Stimulated activated CD8-positive, alpha-beta memory T cell treated with anti-CD3 and anti-CD28 coated beads, Interleukin-4, amount 100 ng/mL, for 4 hours (primary cell): ENCODE results near the gene GRID1.

Experiments used
- DNase-seq, 2 donors: peaks; one replicate each; pipeline ENCODE4 v3.0.0-alpha.2; 2020; ENCODE audit warnings: low read depth in 2 of 2, low spot score in 1 of 2

Gene GRID1

DNA sequence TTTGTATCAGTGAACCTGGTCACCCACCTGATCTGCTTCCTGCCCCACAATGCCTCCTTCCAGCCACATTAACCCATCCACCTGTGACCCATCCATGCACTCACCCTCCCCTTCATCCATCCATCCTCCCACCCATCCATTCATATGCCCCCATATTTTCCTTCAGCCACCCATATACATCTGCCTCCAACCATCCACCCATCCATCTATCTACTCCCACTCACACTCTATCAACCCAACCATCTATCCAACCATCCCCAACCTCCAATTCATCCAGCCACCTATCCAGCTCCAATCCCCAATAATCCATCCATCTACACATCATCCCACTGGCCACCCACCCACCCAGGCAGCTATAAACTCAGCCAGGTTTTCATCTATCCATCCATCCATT is 51.0 kb downstream of the GRID1 start:
- no peak for DNase-seq

DNA sequence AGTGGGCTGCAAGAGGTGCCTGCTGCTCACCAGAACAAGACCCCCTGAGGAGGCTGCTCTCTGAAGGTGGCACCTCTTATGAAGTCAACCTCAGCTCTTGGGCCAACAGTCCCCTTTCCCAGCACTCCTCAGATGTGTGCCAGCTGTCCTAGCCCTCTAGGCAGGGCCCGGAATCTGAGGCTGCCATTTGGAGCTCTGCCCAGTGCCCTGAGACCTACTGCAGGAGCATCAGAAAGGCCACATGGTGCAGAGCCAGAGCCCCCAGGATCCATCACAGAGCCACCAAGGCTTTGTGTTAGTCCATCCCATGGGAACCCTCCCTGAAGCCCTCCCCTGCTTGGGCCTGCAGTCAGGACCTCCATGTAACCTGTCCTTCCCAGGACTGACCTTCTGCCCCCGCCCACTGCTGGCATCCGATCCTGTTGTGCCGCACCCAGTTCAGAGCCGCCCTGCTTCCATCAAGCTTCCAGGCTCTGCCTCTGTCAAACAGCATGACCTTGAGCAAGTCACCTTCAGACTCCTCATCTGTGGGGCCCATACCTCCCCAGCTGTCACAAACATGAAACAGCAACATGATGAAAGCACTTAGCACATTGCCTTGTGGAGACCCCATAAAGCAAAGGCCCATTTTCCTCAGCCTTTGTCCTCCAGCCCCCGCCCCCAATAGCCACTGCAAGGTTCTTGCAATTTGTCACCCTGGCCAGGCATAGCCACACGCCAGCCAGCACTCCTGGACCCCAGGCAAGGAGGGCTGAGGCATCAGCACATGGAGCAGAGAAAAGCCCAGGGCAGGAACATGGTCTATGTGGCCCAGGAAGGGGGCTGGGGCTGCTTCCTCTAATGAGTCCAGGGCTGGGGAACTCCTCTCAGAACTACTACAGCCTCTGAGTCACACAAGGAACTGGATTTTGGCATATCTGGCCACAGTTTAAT is 51.7 kb downstream of the GRID1 start:
- DNase-seq: no peak

DNA sequence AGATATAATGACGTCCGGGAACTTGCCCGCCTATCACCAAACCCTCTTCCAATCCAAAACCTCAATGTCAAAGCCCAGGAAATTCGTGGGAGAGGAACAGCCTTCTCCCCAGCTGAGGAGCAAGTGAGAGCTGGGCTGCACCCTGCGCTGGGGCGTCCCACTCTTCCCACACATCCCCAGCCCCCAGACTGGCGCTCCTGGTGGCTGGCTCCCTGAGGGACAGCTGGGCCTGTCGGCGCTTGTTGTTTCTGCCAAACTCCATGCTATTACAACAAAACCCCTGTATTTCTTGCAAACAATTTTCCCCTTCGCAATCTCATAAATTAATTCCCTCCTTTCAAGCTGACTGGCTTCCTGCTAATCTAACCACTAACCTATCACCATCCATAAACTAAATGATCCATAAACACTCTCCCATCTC is 53.0 kb downstream of the GRID1 start:
- DNase-seq: no peak

- no peak for DNase-seq
Observed at GRCh38 chr10:86312701-86313270, 53.8 kb downstream of the GRID1 start.

DNA sequence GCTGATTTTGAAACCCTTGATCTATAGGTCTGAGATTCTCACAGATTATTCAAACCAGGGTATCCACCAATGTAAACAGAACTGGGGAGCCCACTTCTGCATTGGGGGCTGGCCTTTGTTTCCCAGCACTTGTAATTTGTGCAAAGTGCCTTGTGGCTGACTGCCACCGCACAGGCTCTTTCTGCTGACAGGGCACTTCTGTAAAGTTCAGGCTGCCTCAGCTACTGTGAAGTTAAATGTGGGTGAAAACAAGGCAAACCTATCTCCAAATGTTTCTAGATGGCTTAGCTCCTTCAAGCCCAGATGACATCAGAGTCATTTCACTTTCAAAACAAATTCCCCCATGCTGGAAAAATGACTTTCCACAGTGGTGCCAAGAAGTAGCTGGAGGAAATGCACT is 54.7 kb downstream of the GRID1 start:
- no peak for DNase-seq

- no peak for DNase-seq
Observed at GRCh38 chr10:86311190-86311589, 55.4 kb downstream of the GRID1 start.

DNA sequence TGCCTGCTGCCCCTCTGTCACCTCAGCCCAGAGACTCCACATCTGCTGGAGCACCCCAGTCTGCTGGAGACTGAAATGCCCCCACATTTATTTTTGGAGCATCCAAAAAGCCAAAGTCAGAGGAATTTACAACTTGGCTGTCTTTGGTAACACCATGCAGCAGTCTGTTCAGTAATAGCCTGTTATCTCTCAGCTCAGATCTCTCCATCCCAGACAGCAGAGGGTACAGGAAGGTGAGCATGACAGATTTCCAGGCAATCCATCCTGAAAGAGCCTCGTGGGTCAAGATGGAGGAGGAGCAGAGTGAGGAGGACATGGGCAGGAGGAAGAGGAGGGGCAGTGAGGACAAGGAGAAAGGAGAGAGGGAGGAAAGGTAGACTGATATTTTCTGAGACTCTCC is 55.9 kb downstream of the GRID1 start:
- DNase-seq: no peak

DNA sequence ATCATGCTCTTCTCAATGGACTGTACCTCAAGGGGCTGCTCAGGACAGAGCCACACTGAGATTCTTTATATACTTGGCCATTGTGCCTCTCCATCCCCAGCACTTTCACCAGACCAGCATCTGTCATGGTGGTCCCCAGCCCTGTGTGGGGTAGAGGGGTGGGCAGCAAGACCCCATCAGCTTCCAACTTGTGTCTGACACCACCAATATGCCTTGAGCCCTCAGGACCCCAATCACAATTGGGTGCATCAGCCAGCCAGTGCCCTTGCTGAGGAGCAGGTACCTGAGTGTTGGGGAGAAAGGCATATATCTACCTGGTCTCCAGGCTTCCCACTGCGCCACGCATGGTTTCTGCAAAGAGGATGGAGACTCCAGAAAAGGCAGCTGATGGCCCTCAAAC is 56.3 kb downstream of the GRID1 start:
- DNase-seq: no peak

- no peak for DNase-seq
Observed at GRCh38 chr10:86308056-86308455, 58.5 kb downstream of the GRID1 start.

DNA sequence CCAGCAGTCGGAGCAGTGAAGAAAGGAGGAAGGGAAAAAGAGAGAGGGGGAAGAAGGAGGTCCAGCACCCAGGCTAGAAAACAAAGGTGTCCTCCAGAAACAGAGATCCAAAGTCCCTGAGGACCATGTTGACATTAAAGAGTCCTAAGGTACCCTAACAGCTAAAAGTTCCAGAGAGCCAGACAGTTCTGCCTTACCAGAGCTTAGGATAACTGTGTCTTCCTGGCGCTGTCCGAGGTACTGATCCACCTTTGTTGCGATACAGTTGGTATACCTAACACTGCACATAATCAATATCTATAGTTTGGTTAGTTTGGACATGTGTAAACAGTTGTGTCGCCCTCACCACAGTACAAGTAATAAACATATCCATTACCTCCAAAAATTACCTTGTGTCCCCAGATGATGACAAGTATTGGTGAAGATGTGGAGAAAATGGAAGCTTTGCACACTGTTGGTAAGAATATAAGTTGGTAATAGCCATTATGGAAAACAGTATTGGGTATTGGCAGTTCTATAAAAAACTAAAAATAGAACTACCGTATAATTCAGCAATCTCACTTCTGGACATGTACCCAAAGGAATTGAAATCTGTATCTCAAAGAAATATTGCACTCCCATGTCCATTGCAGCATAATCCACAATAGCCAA is 59.8 kb downstream of the GRID1 start:
- no peak for DNase-seq

GRCh38 chr10:86305521-86305920 is 61.1 kb downstream of the GRID1 start:
- DNase-seq: no peak

DNA sequence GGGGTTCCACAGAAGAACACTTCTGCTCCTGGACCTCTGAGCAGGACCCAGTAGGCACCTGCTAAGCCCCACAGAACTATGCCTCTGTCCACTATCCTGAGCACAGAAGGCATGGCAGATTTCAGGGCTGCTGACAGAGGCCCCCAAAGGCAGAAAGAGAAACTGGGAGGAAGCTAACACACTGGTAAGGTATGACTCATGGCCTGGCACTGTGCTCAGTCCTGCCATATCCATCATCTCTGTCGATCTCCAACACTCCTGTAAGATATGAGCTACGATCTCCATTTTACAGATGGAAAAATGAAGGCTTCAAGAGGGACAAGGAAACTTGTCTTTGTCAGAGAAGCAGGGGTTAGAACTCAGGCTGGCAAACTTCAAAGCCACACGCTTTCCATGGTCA is 62.2 kb downstream of the GRID1 start:
- no peak for DNase-seq

GRCh38 chr10:86303626-86304025 is 63.0 kb downstream of the GRID1 start:
- no peak for DNase-seq

DNA sequence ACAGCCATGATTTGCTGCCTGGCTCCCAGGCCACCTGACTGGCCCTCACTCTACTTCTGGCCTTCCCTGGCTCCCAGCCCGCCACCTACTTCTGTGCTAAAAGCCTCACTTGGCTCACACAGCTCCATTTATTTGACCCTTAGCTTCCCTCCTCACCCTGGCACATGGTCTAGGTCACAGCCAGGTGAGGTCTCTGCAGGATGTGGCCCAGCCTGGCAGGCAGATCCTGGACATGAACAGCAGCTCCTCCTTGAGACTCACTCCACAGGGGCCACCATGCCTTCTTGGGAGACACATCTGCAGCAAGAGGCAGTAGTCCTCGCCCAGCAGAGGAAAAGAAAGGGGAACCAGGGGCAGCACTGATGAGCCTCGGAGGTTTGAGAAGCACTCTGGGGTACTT is 64.6 kb downstream of the GRID1 start:
- DNase-seq: no peak

- DNase-seq: no peak
Observed at GRCh38 chr10:86300931-86301830, 65.4 kb downstream of the GRID1 start.

- DNase-seq: no peak
Observed at GRCh38 chr10:86300399-86300925, 66.1 kb downstream of the GRID1 start.

DNA sequence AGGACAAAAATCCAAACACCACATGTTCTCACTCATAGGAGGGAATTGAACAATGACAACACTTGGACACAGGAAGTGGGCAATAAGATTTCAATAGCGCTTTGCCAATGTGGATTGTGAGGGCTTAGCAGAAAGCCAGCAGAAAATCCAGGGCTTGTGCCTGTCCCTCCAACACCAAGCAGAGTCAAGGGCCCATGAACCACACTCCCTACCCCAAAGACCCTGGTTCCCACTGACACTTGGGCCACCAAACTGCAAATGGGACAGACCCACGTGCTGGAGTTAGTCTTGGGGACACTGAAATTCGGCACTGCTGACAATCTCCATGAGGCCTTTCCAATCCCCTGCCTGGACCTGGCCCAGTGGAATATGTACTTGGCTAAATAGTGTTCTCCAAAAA is 67.0 kb downstream of the GRID1 start:
- DNase-seq: no peak

GRCh38 chr10:86298501-86299001 is 68.0 kb downstream of the GRID1 start:
- DNase-seq: no peak

- no peak for DNase-seq
Observed at GRCh38 chr10:86295791-86296190, 70.8 kb downstream of the GRID1 start.

DNA sequence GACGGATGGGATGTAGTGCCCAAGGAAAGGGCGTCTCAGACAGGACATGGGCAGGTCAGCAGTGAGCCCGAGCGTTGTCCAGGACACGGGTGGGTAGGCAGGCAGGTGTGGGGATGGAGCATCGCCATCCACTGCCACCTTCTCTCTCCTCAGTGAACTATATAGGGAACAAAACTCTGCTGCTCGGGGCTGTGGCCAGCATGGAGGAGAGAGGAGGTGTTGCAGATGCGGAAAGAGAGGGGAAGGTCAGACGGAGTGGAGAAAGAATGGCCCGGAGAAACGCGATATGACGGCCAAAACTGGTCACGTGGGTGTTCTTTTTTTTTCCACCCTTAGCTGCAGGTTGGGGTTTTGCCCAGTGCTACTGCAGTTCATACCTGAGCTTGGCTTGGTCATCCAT is 71.2 kb downstream of the GRID1 start:
- DNase-seq: no peak
